Measurements from ENCODE around the gene NOP58.
"Not testable (repeated sequence)": the region's sequence is repeated elsewhere in the genome, so short reads cannot be mapped to it uniquely, and the experiment has no call there.

Gene NOP58

DNA sequence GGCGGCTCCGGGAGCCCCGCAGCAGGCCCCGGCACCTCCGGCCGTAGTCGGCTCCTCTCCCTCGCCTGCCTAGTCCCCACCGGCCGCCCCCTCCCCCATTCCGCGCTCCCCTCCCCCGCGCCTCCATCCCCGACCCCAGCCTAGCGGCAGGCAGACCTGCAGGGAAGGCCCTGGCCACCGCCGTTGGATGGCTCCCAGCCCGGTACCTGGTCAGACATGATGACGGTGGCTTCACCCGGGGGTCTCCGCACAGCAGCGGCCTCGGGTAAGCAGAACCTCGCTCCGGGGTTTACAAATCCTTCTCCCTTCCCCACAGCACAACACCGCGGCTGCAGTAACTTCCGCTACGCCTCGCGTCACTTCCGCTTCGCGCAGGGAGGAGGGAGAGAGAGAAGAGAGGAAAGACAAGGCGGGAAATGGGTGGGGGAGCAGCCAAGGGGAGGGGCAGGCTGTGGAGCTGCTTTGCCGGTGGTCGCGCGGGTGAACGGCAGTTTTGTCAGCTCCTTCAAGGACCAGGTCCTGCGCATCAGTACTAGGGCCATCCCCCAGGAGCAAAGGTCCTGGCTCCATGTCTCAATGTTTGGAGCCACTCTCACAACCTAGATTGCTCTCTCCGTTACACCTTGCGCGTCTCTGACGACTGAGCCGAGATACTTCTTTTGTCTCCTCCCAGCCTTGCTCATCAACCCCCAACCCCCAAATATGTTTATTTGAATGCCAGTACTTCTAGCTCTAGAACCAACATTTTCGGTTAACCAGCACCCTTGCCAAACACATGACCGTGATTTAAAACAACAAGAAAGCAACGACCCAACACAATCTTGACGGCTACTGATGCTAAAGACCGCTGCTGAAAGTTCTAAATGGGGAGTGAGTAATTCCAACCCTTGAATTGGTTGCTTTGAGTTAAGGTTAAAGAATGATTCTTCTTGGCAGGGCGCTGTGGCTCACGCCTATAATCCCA is 27.0 kb upstream of the NOP58 start, which contains the start of gene SUMO1 (continued):
- TF ChIP-seq, protein P1, sequence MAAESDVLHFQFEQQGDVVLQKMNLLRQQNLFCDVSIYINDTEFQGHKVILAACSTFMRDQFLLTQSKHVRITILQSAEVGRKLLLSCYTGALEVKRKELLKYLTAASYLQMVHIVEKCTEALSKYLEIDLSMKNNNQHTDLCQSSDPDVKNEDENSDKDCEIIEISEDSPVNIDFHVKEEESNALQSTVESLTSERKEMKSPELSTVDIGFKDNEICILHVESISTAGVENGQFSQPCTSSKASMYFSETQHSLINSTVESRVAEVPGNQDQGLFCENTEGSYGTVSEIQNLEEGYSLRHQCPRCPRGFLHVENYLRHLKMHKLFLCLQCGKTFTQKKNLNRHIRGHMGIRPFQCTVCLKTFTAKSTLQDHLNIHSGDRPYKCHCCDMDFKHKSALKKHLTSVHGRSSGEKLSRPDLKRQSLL (tag by site-specific recombination; IDR thresholded peaks at IDR 0.05), result peak; percentile 53; the same call in 1 of the 2 replicates
- 0 out of 2 replicates have a peak, but pooled peaks have one; percentile 51 for TF ChIP-seq MZF1 (tag by site-specific recombination; IDR thresholded peaks at IDR 0.05; ENCODE audit: borderline replicate concordance)

DNA sequence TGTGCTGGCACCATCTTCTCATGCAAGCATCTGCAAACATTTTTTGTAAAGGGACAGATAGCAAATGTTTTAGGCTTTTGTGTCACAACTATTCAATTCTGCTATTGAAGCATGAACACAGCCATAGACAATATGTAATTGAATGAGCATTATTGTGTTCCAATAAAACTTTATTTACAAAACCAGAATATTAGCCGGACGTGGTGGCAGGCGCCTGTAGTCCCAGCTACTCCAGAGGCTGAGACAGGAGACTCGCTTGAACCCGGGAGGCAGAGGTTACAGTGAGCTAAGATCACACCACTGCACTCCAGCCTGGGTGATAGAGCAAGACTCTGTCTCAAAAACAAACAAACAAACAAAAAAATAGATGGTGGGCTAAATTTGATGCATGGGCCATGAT is 17.9 kb upstream of the NOP58 start:
- H3K36me3 ChIP-seq (ENCODE audit: control insufficient read depth in 2 of 2, insufficient read depth in 1 of 2, low read length in 2 of 2); H3K4me1 ChIP-seq (ENCODE audit: control insufficient read depth, insufficient read depth, low read length); H3K9me3 ChIP-seq (ENCODE audit: control insufficient read depth, insufficient read depth, low read depth, low read length); H3K4me3 ChIP-seq (ENCODE audit: low read depth, low read length); H3K27ac ChIP-seq (ENCODE audit: extremely low read depth, low read depth, low read length): not testable (repeated sequence)
- CTCF ChIA-PET, result interaction anchor here (0.6 kb wide), 1 partner anchor 59 kb away, joined by 3 read pairs; no protein-coding TSS in a partner anchor
- POLR2A ChIA-PET, result interaction anchor here (1.9 kb wide), 1 partner anchor 11 kb away, joined by 7 read pairs; no protein-coding TSS in a partner anchor

DNA sequence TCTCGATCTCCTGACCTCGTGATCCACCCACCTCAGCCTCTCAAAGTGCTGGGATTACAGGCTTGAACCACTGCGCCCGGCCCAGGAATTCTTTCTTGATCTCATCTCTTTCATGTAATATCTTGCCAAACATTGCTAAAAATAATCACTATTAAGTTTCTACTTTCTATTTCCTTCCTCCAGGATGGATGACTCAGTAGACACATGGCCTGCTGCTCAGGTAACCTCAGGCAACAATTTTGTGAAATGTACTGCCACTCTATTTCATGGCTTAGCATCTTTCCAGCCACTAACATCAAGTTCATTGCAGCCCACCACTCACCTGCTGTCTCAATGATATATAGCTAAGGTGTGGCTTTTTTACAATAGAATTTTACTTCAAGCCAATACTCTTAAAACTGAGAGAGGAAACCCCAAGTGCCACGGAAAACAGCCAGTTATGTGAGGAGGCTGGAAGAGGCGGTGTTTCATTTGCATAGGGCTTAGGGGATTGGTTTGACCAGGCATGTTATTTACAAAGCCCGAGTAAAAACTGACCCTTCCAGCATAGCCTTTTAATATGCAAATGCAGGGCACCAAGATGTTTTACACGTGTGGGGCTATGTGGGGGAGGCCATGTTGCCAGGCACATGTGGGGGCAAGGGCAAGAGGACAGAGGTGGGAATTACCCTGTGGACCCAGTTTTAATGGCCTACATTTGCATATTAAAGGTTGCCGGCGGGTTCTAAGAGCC is 15.9 kb upstream of the NOP58 start:
- POLR2A ChIA-PET, result no interaction called here
- Histone ChIP-seq H3K36me3 (ENCODE audit: control insufficient read depth in 2 of 2, insufficient read depth in 1 of 2, low read length in 2 of 2) (no peaks in the 10 kb centered on the region), H3K4me1 (ENCODE audit: control insufficient read depth, insufficient read depth, low read length) (no peaks in the 10 kb centered on the region), H3K27ac (ENCODE audit: extremely low read depth, low read depth, low read length) (no peak overlapping the region), H3K9me3 (ENCODE audit: control insufficient read depth, insufficient read depth, low read depth, low read length) (no peaks in the 10 kb centered on the region), H3K4me3 (ENCODE audit: low read depth, low read length) (no peak overlapping the region)
- TF ChIP-seq SP2 (tag by site-specific recombination; IDR thresholded peaks at IDR 0.05) (no peak), ZNF433 (tag by site-specific recombination; IDR thresholded peaks at IDR 0.05; ENCODE audit: low read depth) (no peak), ZNF112 (tag by site-specific recombination; IDR thresholded peaks at IDR 0.05) (no peak), GLIS1 (tag by site-specific recombination; IDR thresholded peaks at IDR 0.05) (no peak), EGR2 (tag by site-specific recombination; IDR thresholded peaks at IDR 0.05; ENCODE audit: low read depth) (no peak), ZNF174 (tag by site-specific recombination; IDR thresholded peaks at IDR 0.05) (no peak)
- CTCF ChIA-PET, result interaction anchor here (0.6 kb wide), 1 partner anchor 146 kb away, joined by 4 read pairs; no protein-coding TSS in a partner anchor

DNA sequence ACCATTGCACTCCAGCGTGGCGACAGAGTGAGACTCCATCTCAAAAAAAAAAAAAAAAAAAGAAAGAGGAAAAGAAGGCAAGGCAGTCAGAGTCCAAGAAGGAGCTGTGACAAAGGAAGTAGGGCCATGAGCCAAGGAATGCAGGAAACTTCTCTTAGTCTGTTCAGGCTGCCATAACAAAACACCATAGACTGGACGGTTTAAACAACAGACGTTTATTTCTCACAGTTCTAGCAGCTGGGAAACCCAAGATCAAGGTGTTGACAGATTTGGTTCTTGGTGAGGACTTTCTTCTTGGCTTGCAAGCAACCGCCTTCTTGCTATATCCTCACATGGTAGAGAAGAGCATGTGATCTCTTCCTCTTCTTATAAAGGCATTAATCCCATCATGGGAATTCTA is 14.1 kb upstream of the NOP58 start:
- Histone ChIP-seq H3K36me3 (ENCODE audit: control insufficient read depth in 2 of 2, insufficient read depth in 1 of 2, low read length in 2 of 2) (no peaks in the 10 kb centered on the region), H3K4me1 (ENCODE audit: control insufficient read depth, insufficient read depth, low read length) (no peaks in the 10 kb centered on the region), H3K27ac (ENCODE audit: extremely low read depth, low read depth, low read length) (no peak overlapping the region), H3K9me3 (ENCODE audit: control insufficient read depth, insufficient read depth, low read depth, low read length) (no peaks in the 10 kb centered on the region), H3K4me3 (ENCODE audit: low read depth, low read length) (no peak overlapping the region)
- TF ChIP-seq ZBTB1 (tag by site-specific recombination; IDR thresholded peaks at IDR 0.05) (no peak), ZIC2 (tag by site-specific recombination; IDR thresholded peaks at IDR 0.05) (no peak), TCF7L2 (IDR thresholded peaks at IDR 0.05; ENCODE audit: borderline replicate concordance, low read depth, low read length) (no peak), WT1 (tag by site-specific recombination; IDR thresholded peaks at IDR 0.05) (no peak)
- TF ChIP-seq, protein P2, sequence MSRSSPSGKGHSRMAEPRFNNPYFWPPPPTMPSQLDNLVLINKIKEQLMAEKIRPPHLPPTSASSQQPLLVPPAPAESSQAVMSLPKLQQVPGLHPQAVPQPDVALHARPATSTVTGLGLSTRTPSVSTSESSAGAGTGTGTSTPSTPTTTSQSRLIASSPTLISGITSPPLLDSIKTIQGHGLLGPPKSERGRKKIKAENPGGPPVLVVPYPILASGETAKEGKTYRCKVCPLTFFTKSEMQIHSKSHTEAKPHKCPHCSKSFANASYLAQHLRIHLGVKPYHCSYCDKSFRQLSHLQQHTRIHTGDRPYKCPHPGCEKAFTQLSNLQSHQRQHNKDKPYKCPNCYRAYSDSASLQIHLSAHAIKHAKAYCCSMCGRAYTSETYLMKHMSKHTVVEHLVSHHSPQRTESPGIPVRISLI (tag by site-specific recombination; IDR thresholded peaks at IDR 0.05), result no peak
- POLR2A ChIA-PET, result interaction anchor here (0.6 kb wide), 2 partner anchors 10 to 11 kb away, joined by 3 to 4 read pairs; no protein-coding TSS in a partner anchor
- CTCF ChIA-PET, result interaction anchor here (0.6 kb wide), 1 partner anchor 253 kb away, joined by 3 read pairs; no protein-coding TSS in a partner anchor

Data from HEK293 (cell line).